HepG2 (cell line): ENCODE results near the gene DCAF16. TPM values are rescaled to one million over a fixed set of nuclear protein-coding genes. Genes with fewer than 3 reads are reported as not detected.

Experiments used
- ATAC-seq: fragments of 200-7000 bp; cut with Tn5 transposase; 3 replicates; pipeline ENCODE4 v1.9.1; 2020; ENCODE audit warnings: mild to moderate bottlenecking, moderate library complexity
- BruUV-seq: library from RNA; stranded (reverse); fragments of 400-500 nt; replicated peaks from 2 replicates; lab custom pipeline; 2021; lab: Mats Ljungman, UMichigan
- CTCF ChIA-PET: fragments of 300-600 bp; formaldehyde crosslinking; extraction: SDS; loops from one replicate; lab custom pipeline; 2021; ENCODE audit warnings: low total read pairs, inconsistent platforms, low intra/inter-chr PET ratio; lab: Yijun Ruan, JAX
- POLR2A ChIA-PET: fragments of 350-600 bp; sonication (Branson Sonifier 250); formaldehyde crosslinking; loops from one replicate; lab custom pipeline; 2020; ENCODE audit warnings: antibody characterized with exemption, inconsistent platforms; lab: Yijun Ruan, JAX
- DNase-seq: peaks from one replicate; pipeline ENCODE4 v3.0.0-alpha.2; 2015; ENCODE audit warnings: low spot score
- FAIRE-seq: peaks from 3 replicates; lab custom pipeline; 2011; peaks lifted over from hg19 to GRCh38; lab: Jason Lieb, UNC
- H2AFZ ChIP-seq: one replicate; pipeline ENCODE4 v1.6.1; 2011; ENCODE audit warnings: low read length, inconsistent platforms
- H3K27ac ChIP-seq: fragments of 300-600 bp; 3 replicates; pipeline ENCODE4 v1.8.0; 2011; ENCODE audit warnings: mixed run types, mild to moderate bottlenecking, mixed read lengths, low read length, inconsistent platforms; ENCODE audit not compliant: insufficient read depth; ENCODE audit errors: extremely low read length
- H3K27me3 ChIP-seq, 2 experiments: fragments of 200-600 bp in 1 of 2; 2 replicates in 1 of 2; 3 replicates in 1 of 2; pipeline versions ENCODE4 v1.6.0 to v1.8.0; 2011; ENCODE audit warnings: low read length in 2 of 2, mild to moderate bottlenecking in 2 of 2, moderate library complexity in 2 of 2, inconsistent platforms in 1 of 2; ENCODE audit not compliant: insufficient read depth in 2 of 2, control insufficient read depth in 1 of 2
- H3K36me3 ChIP-seq, 2 experiments: fragments of 200-600 bp in 1 of 2; replicated peaks in 1 of 2; 2 replicates in 1 of 2; 3 replicates in 1 of 2; pipeline versions ENCODE4 v1.5.1 to v1.8.0; 2011; ENCODE audit warnings: low read length in 2 of 2, inconsistent platforms in 1 of 2; ENCODE audit not compliant: insufficient read depth in 2 of 2, control insufficient read depth in 1 of 2
- H3K4me1 ChIP-seq: 2 replicates; pipeline ENCODE4 v1.5.1; 2012; ENCODE audit warnings: low read length, inconsistent platforms; ENCODE audit not compliant: insufficient read depth
- H3K4me2 ChIP-seq: 2 replicates; pipeline ENCODE4 v1.6.0; 2011; ENCODE audit warnings: low read depth, low read length, inconsistent platforms
- H3K4me3 ChIP-seq, 3 experiments: fragments of 200-600 bp in 1 of 3; sonication (generic), shearing (Covaris generic) in 1 of 3; replicated peaks in 1 of 3; 2 replicates each; pipeline ENCODE4 v1.5.1; 2011 to 2016; ENCODE audit warnings: low read length in 3 of 3, inconsistent platforms in 2 of 3, low read depth in 2 of 3, mild to moderate bottlenecking in 2 of 3, control low read depth in 1 of 3, mixed read lengths in 1 of 3; ENCODE audit not compliant: insufficient read depth in 1 of 3
- H3K79me2 ChIP-seq: one replicate; pipeline ENCODE4 v1.6.1; 2011; ENCODE audit warnings: low read length, inconsistent platforms; ENCODE audit not compliant: insufficient read depth
- H3K9ac ChIP-seq: 2 replicates; pipeline ENCODE4 v1.6.0; 2011; ENCODE audit warnings: mild to moderate bottlenecking, low read depth, low read length, inconsistent platforms; ENCODE audit not compliant: insufficient read depth
- H3K9me3 ChIP-seq: 2 replicates; pipeline ENCODE4 v1.5.1; 2012; ENCODE audit warnings: mild to moderate bottlenecking, low read length
- H4K20me1 ChIP-seq: 2 replicates; pipeline ENCODE4 v1.6.0; 2011; ENCODE audit warnings: inconsistent platforms, mild to moderate bottlenecking, low read length, moderate library complexity; ENCODE audit not compliant: insufficient read depth
- ATF1 ChIP-seq: IDR thresholded peaks from 2 replicates; pipeline ENCODE4 v1.6.1; 2016; ENCODE audit warnings: mild to moderate bottlenecking, control low read depth
- FOXO4 ChIP-seq: sonication (generic); formaldehyde crosslinking; conservative IDR thresholded peaks from 2 replicates; pipeline ENCODE4 v1.8.1; 2023; ENCODE audit warnings: missing genetic modification reagents
- HNF4A ChIP-seq: sonication (generic); formaldehyde crosslinking; IDR thresholded peaks from 2 replicates; pipeline ENCODE4 v1.4.0; 2020; ENCODE audit warnings: missing genetic modification reagents
- NRL ChIP-seq: sonication (generic); formaldehyde crosslinking; IDR thresholded peaks from 2 replicates; pipeline ENCODE4 v1.5.0; 2020; ENCODE audit warnings: missing genetic modification reagents, mild to moderate bottlenecking, moderate library complexity, borderline replicate concordance
- U2AF2 ChIP-seq: fragments of 200-400 bp; formaldehyde crosslinking; IDR thresholded peaks from 2 replicates; pipeline ENCODE4 v1.6.1; 2017; ENCODE audit warnings: low read depth, mild to moderate bottlenecking, low read length
- UBTF ChIP-seq: sonication (generic); formaldehyde crosslinking; IDR thresholded peaks from 2 replicates; pipeline ENCODE4 v1.4.0; 2020; ENCODE audit warnings: mild to moderate bottlenecking, missing genetic modification reagents
- ZFY ChIP-seq: sonication (generic); formaldehyde crosslinking; IDR thresholded peaks from 2 replicates; pipeline ENCODE4 v1.4.0; 2020; ENCODE audit warnings: missing genetic modification reagents
- ZNF777 ChIP-seq: sonication (generic); formaldehyde crosslinking; IDR thresholded peaks from 2 replicates; pipeline ENCODE4 v1.4.0; 2020; ENCODE audit warnings: missing genetic modification reagents
- WGBS: methylation state at CpG from one replicate; pipeline ENCODE4 v1.1.6; 2017; ENCODE audit warnings: low lambda C conversion rate; 5-methylcytosine and 5-hydroxymethylcytosine counted together
- in situ Hi-C: cut with HindIII; loops from 2 replicates; pipeline ENCODE4 v1.10.0; 2017; ENCODE audit warnings: low pct_unique_long_range_greater_than_20kb; ENCODE audit not compliant: extremely low pct_ligation_motif_present
- intact Hi-C: fragments of 100-400 bp; cut with micrococcal nuclease; formaldehyde crosslinking; loops from one replicate; pipeline ENCODE4 v1.10.0; 2022; ENCODE audit not compliant: unreplicated experiment
- polyA plus RNA-seq, 8 experiments: library from polyadenylated mRNA; depleted of rRNA in 3 of 8; stranded (reverse) in 7 of 8; unstranded in 1 of 8; fragments of >200 nt; fragmentation: Illumina TruSeq in 4 of 8; extraction: Trizol in 4 of 8; gene quantifications; 2 replicates each; pipeline versions ENCODE4 v1.2.1 to v1.2.3, GENCODE V29; 2011 to 2016; ENCODE audit warnings: low read depth in 4 of 8, missing spikeins in 1 of 8, mixed read lengths in 1 of 8; ENCODE audit not compliant: insufficient read depth in 1 of 8
- total RNA-seq, 5 experiments: library from RNA; depleted of rRNA; stranded (reverse); fragments of >200 nt; fragmentation: Illumina TruSeq; extraction: Trizol; gene quantifications; 2 replicates each; pipeline ENCODE4 v1.2.3, GENCODE V29; 2016; ENCODE audit warnings: low read depth in 1 of 5
- TF ChIP-seq, protein P1 (sequence below): sonication (generic); formaldehyde crosslinking; IDR thresholded peaks from 2 replicates; pipeline ENCODE4 v1.4.0; 2020; ENCODE audit warnings: missing genetic modification reagents

The DCAF16 gene
- total and polyA plus RNA-seq, 2 of the 13 experiments (the other 11 are each of a cell fraction or from before 2014, with no cell fraction given), result 37.5 to 41.9 TPM

DNA sequence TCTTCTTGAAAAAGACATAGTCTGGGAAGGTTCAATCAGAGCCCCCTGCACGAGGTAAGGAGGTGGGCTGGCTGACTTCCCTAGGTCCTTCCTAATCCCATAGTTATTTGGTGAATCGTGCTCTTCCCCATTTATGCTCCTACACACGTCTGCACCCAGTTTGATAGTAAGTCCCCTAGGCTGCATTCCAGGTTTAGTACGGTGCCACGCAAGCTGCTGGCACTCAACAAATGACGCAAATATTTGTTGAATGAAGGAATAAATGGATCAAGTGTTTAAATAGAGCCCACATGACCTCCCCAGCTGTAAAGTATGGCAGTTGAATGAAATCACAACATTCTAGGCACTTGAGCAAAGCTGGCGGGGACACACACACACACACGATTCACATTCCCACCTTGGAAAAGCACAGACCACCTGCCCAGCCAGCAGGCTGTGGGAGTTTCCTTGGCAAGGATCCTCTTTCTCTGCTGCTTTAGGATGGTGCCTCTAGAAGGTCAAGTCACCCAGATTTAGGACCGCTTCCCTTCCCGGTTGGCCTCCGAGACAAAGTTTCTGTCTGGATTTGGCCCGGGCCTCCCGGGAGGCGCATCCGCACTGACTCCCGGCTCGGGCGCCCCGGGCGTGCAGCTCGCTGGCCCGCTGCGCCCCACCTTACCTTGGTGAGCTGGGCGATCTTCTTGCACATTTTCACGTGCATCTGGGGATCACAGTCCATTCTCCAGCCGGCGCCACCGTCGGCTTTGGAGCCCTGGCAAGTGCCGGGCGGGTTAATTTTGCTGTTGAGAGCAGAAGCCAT, 29.9 kb downstream of the DCAF16 start:
- ChIA-PET CTCF (no interaction called here), POLR2A (no interaction called here)
- intact Hi-C loops, result no loop called here
- Histone ChIP-seq H3K4me1 (peaks cover 14% of the 10 kb centered on the region; the same call in 1 of the 2 replicates), H3K79me2 (no peaks in the 10 kb centered on the region), H3K9me3 (no peaks in the 10 kb centered on the region), H4K20me1 (no peaks in the 10 kb centered on the region), H3K36me3 (no peaks in the 10 kb centered on the region), H3K27me3 (peaks cover 3 to 30% of the 10 kb centered on the region in 2 experiments), H3K4me2 (peak overlapping the region; percentile 63), H3K4me3 (peak overlapping the region; percentile 20 to 56 (median 40)), H3K27ac (no peak overlapping the region), H2AFZ (no peak overlapping the region), H3K9ac (no peak overlapping the region)
- no TSS peak for BruUV-seq
- 65% methylated on average over 9 of the region's 31 CpGs for WGBS
- FAIRE-seq (no peak), DNase-seq (no peak), ATAC-seq (peak; percentile 79)
- in situ Hi-C loops, result no loop called here
- TF ChIP-seq U2AF2 (no peak), FOXO4 (CRISPR knock-in tag) (0 out of 2 replicates have a peak, but pooled peaks have one; percentile 14), HNF4A (peak; percentile 16; the same call in 1 of the 2 replicates), ZNF777 (CRISPR knock-in tag) (0 out of 2 replicates have a peak, but pooled peaks have one; percentile 32), NRL (0 out of 2 replicates have a peak, but pooled peaks have one; percentile 57), UBTF (CRISPR knock-in tag) (0 out of 2 replicates have a peak, but pooled peaks have one; percentile 4), ATF1 (CRISPR knock-in tag) (no peak), ZFY (0 out of 2 replicates have a peak, but pooled peaks have one; percentile 19)
- TF ChIP-seq, protein P1, sequence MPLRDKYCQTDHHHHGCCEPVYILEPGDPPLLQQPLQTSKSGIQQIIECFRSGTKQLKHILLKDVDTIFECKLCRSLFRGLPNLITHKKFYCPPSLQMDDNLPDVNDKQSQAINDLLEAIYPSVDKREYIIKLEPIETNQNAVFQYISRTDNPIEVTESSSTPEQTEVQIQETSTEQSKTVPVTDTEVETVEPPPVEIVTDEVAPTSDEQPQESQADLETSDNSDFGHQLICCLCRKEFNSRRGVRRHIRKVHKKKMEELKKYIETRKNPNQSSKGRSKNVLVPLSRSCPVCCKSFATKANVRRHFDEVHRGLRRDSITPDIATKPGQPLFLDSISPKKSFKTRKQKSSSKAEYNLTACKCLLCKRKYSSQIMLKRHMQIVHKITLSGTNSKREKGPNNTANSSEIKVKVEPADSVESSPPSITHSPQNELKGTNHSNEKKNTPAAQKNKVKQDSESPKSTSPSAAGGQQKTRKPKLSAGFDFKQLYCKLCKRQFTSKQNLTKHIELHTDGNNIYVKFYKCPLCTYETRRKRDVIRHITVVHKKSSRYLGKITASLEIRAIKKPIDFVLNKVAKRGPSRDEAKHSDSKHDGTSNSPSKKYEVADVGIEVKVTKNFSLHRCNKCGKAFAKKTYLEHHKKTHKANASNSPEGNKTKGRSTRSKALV (CRISPR knock-in tag), result peak; percentile 91; the same call in 1 of the 2 replicates
